ENCODE results near the gene ZNF501. TPM values are rescaled to one million over a fixed set of nuclear protein-coding genes. Genes with fewer than 3 reads are reported as not detected.

Gene ZNF501
- polyA plus RNA-seq (ENCODE audit: insufficient read length): 5.2 TPM

GRCh38 chr3:44729384-44729910 is at the start of gene ZNF501:
ZNF501 (plus strand) TSS chr3:44729635; CDS start chr3:44734422, 4,787 bp downstream.
- DNase-seq: peak; percentile 92

- no peak for DNase-seq
These were observed 48.4 kb upstream of the ZNF501 start for GRCh38 chr3:44680921-44681455.

GRCh38 chr3:44682182-44682896 is 47.1 kb upstream of the ZNF501 start:
- no peak for DNase-seq

GRCh38 chr3:44685128-44685800 is 44.2 kb upstream of the ZNF501 start:
- DNase-seq: peak; percentile 66

DNA sequence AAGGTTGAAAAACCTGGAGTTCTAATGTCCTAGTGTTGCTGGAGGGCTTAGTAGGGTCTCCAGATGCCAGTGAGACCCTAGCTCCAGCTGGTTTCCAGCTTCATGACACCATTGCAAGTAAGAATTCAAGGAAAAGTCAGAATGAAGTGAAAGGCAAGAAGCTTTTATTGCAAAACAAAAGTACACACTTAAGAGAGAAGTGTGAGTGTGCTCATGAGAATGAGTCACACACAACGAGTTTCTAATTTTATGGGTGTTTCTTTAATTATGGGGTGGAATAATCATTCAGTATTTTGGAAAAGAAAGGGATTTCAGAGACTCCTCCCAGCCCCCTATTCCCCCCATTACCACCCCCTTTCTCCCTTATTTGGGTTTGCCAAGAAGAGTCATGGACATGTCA is 41.5 kb upstream of the ZNF501 start:
- no peak for DNase-seq

GRCh38 chr3:44712455-44713075 is 16.9 kb upstream of the ZNF501 start, which contains the start of gene ZNF502:
ZNF502 (plus strand) TSS chr3:44712660; CDS start chr3:44720262, 7,602 bp downstream.
- peak; percentile 93 for DNase-seq

DNA sequence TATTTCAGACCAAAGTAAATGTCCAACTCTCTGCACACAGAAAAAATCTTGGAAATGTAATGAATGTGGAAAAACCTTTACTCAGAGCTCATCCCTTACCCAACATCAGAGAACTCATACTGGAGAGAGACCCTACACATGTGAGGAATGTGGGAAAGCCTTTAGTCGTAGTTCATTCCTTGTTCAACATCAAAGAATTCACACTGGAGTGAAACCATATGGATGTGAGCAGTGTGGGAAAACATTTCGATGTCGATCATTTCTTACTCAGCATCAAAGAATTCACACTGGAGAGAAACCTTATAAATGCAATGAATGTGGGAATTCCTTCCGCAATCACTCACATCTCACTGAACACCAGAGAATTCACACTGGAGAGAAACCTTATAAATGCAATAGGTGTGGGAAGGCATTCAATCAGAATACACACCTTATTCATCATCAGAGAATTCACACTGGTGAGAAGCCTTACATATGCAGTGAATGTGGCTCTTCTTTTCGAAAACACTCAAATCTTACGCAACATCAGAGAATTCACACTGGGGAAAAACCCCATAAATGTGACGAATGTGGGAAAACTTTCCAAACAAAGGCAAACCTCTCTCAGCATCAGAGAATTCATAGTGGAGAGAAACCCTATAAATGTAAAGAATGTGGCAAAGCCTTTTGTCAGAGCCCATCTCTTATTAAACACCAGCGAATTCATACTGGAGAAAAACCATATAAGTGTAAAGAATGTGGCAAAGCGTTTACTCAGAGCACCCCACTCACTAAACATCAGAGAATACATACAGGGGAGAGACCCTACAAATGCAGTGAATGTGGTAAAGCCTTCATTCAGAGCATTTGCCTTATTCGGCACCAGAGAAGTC is 8.0 kb upstream of the ZNF501 start:
- DNase-seq: no peak

GRCh38 chr3:44722103-44722401 is 7.4 kb upstream of the ZNF501 start:
- DNase-seq: no peak

DNA sequence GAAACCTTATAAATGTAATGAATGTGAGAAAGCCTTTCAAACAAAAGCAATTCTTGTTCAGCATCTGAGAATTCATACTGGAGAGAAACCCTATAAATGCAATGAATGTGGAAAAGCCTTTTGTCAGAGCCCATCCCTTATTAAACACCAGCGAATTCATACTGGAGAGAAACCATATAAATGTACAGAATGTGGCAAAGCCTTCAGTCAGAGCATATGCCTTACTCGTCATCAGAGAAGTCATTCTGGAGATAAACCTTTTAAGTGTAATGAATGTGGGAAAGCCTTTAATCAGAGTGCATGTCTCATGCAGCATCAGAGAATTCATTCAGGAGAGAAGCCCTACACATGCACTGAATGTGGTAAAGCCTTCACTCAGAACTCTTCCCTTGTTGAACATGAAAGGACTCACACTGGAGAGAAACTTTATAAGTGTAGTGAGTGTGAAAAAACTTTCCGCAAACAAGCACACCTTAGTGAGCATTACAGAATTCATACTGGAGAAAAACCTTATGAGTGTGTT is 5.3 kb downstream of the ZNF501 start:
- no peak for DNase-seq

DNA sequence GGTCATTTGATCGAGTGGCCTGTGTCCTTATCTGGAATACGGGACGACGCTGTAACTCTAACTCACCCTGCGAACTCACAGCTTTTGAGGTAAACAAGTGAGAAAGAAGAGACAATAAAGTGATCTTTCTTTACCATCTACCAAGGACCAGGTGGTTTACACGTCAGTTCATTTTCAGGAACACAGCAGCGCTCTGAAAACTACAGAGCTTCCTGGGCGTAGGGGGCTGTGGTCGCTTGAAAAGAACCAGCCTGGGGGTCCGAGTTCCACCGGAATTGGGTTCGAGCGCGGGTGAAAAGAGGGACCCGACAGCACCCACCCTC is 31.6 kb downstream of the ZNF501 start:
- no peak for DNase-seq

GRCh38 chr3:44761424-44762169 is 32.2 kb downstream of the ZNF501 start, which contains the start of the genes KIAA1143 and KIF15:
KIAA1143 (minus strand) TSS chr3:44761619; CDS start chr3:44761602, 17 bp downstream.
KIF15 (plus strand) TSS chr3:44761794; CDS start chr3:44761866, 72 bp downstream.
- peak; percentile 98 for DNase-seq

DNA sequence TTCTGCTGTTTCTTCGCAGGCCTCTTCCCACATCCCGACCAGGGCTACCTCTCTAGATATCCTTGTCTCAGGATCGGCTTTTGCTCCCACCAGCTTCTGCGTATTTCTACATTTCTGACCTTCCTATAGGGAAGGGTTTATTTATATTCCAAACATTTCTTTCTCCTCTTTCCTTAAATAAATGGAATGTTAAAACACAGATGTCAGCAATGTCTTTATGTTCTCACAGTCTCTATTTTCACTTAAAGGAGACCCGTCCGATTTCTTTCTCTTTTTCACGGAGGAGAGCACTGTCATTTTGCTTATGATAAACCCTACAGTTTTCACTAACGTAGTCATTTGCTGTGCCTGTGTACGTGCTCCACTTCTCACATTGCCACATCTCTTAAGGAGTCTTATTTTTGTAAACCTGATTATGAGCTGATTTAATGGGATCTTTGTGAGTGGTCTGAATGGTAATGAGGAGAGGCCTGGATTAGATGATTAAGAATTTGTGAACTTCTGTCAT is 32.8 kb downstream of the ZNF501 start:
- DNase-seq: no peak

GRCh38 chr3:44762690-44763089 is 33.3 kb downstream of the ZNF501 start:
- DNase-seq: no peak

- no peak for DNase-seq
These were observed 34.8 kb downstream of the ZNF501 start for GRCh38 chr3:44764248-44764647.

DNA sequence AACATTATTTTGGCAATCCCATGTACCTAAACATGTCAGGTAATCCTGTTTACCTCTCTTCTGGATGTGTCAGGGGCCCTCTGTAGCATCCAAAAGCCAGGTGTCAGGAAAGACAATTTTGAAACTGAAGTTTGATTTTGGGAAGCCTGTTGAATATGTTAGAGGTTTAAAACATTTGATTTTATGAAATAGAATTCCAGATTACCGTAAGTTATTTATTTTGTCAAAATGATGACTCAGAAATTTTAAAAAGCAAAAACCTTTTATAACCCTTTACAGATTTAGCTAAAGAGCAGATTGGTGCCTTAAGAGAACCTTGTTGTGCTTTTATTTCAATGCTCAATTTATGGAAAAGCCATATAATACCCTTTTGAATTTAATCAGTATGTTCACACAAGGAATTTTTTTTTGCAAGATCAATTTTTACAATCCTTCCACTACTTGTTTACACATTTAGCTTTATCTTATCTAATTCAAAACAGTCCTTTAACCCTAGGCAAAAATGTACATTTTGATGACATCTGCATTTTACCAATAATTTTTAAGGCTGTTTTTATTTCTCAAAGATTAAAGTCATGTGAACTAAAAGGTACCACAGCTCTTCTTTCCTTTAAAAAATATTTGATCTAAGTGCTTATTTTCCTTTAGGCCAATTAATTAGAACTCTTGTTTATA is 42.1 kb downstream of the ZNF501 start:
- no peak for DNase-seq

GRCh38 chr3:44772099-44772442 is 42.6 kb downstream of the ZNF501 start:
- DNase-seq: no peak

GRCh38 chr3:44782891-44783290 is 53.5 kb downstream of the ZNF501 start:
- no peak for DNase-seq

All from hindlimb muscle (tissue), 1 donor.